Tibial nerve (tissue), 3 donors: Measurements from ENCODE around the gene EFNB3.

Experiments
- EP300 ChIP-seq, 2 donors: sonication (generic); formaldehyde crosslinking; IDR thresholded peaks; one replicate each; pipeline ENCODE4 v1.6.1; 2017; ENCODE audit warnings: antibody characterized with exemption in 2 of 2, mild to moderate bottlenecking in 1 of 2
- POLR2A ChIP-seq, 2 donors: fragments of 450-650 bp; IDR thresholded peaks; one replicate each; pipeline ENCODE4 v1.6.1; 2017; ENCODE audit warnings: antibody characterized with exemption in 2 of 2, mild to moderate bottlenecking in 2 of 2, moderate library complexity in 2 of 2

DNA sequence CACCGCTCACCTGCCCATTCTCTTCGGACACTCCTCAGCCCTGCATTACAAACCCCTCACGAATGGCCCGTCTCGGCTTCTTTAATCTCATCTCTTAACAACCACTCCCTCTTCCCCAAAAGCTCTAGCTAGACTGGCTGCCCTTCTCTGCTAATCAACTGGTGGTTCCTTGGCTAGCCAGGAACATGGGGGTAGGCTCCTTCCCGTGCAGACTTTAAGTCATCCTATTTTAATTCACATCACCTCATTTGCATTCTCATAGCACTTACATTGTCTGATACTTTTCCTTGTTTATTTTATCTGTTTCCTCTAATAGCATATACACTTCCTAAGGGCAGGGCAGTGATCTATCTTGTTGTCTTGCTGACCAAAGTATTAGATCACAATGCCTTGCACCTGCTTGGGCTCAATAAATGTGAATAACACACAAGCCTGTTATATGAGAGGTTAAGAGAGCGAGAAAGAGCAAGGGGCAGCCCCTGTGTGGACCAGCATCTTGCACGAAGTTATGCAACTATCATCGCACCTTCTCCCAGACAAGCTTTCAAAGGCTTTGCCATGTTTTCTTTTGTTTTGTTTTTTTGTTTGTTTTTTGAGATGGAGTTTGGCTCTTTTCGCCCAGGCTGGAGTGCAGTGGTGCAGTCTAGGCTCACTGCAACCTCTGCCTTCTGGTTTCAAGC lies 27.5 kb upstream of the EFNB3 start:
- TF ChIP-seq POLR2A (IDR thresholded peaks at IDR 0.05) (no peak), EP300 (IDR thresholded peaks at IDR 0.05) (no peak)
